Calu3 (cell line): ENCODE measurements around the gene CCDC192. TPM values are rescaled to one million over a fixed set of nuclear protein-coding genes. Genes with fewer than 3 reads are reported as not detected.

Experiments
- BruUV-seq: library from RNA; stranded (reverse); fragments of 400-500 nt; replicated peaks from 2 replicates; lab custom pipeline; 2021; lab: Mats Ljungman, UMichigan
- CTCF ChIA-PET: fragments of 300-600 bp; sonication (Branson Sonifier 250); formaldehyde crosslinking; loops from one replicate; lab custom pipeline; 2022; ENCODE audit warnings: antibody characterized with exemption; lab: Charles Lee
- DNase-seq: peaks from one replicate; pipeline ENCODE4 v3.0.0; 2022
- H3K27ac Mint-ChIP-seq: one replicate; pipeline ENCODE4 v1.8.0; 2022; ENCODE audit warnings: mixed read lengths; ENCODE audit not compliant: unreplicated experiment
- H3K27me3 Mint-ChIP-seq: one replicate; pipeline ENCODE4 v1.8.0; 2022; ENCODE audit warnings: mixed read lengths; ENCODE audit not compliant: unreplicated experiment
- H3K36me3 Mint-ChIP-seq: one replicate; pipeline ENCODE4 v1.8.0; 2022; ENCODE audit warnings: mild to moderate bottlenecking, moderate library complexity, mixed read lengths; ENCODE audit not compliant: insufficient read depth, unreplicated experiment
- H3K4me1 Mint-ChIP-seq: one replicate; pipeline ENCODE4 v1.8.0; 2022; ENCODE audit warnings: mild to moderate bottlenecking, low read depth, mixed read lengths; ENCODE audit not compliant: unreplicated experiment
- H3K4me3 Mint-ChIP-seq: one replicate; pipeline ENCODE4 v1.8.0; 2022; ENCODE audit warnings: mild to moderate bottlenecking, low read depth, moderate library complexity, mixed read lengths; ENCODE audit not compliant: unreplicated experiment
- H3K9me3 Mint-ChIP-seq: one replicate; pipeline ENCODE4 v1.8.0; 2022; ENCODE audit warnings: low read depth, mixed read lengths; ENCODE audit not compliant: unreplicated experiment
- intact Hi-C: fragments of 100-400 bp; cut with micrococcal nuclease; formaldehyde crosslinking; loops from one replicate; pipeline ENCODE4 v1.10.0; 2022; ENCODE audit not compliant: unreplicated experiment
- total RNA-seq: library from RNA; stranded (reverse); gene quantifications from 2 replicates; pipeline ENCODE4 v1.2.3, GENCODE V29; 2022
- TF ChIP-seq, protein P1 (sequence below): fragments of 200-600 bp; IDR thresholded peaks from one replicate; pipeline ENCODE4 v1.8.0; 2022; ENCODE audit warnings: antibody characterized with exemption; ENCODE audit not compliant: unreplicated experiment

Gene CCDC192
- total RNA-seq, 1 experiment from 2014 or later: 2.5 TPM

DNA sequence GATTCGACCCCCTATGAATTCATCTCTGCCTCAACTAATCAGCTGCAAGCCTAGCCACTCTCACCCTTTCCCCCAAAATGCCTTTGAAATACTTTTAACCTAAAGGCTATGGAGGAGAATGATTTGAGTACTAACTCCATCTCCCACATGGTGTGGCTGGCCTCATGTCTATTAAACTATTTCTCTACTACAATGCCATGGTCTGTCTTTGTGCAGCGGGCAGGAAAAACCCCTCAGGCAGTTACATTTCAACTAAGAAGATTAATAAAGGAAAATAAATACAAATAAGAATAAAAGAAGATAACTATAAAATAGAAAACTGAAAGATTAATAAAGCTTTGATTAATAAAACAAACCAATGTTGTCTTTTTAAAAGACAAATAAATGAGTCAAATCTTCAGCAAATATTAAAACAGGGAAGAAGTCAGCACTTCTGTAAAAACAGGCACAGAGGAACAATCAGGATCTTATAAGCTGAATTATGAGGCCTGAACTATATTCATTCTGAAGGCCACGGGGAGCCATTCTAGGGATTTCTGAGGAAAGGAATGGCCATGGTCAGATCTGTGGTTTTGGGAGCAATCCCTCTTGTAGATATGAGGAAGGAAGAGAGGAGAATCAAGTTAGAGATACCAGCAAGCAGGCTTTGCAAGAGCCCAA is 264.3 kb downstream of the CCDC192 start:
- CTCF ChIA-PET: interaction anchor here (0.6 to 1.1 kb wide), 4 partner anchors 9 to 42 kb away, joined by 3 to 6 read pairs (median 4); no protein-coding TSS in a partner anchor
- Mint-ChIP-seq H3K27ac (peak overlapping the region; percentile 51), H3K4me1 (peaks cover 49% of the 10 kb centered on the region), H3K36me3 (peaks cover 5% of the 10 kb centered on the region), H3K4me3 (no peak overlapping the region), H3K9me3 (no peaks in the 10 kb centered on the region), H3K27me3 (no peaks in the 10 kb centered on the region)
- no TSS peak for BruUV-seq
- no peak for DNase-seq
- TF ChIP-seq, protein P1, sequence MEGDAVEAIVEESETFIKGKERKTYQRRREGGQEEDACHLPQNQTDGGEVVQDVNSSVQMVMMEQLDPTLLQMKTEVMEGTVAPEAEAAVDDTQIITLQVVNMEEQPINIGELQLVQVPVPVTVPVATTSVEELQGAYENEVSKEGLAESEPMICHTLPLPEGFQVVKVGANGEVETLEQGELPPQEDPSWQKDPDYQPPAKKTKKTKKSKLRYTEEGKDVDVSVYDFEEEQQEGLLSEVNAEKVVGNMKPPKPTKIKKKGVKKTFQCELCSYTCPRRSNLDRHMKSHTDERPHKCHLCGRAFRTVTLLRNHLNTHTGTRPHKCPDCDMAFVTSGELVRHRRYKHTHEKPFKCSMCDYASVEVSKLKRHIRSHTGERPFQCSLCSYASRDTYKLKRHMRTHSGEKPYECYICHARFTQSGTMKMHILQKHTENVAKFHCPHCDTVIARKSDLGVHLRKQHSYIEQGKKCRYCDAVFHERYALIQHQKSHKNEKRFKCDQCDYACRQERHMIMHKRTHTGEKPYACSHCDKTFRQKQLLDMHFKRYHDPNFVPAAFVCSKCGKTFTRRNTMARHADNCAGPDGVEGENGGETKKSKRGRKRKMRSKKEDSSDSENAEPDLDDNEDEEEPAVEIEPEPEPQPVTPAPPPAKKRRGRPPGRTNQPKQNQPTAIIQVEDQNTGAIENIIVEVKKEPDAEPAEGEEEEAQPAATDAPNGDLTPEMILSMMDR: no peak
- intact Hi-C loops: no loop called here

DNA sequence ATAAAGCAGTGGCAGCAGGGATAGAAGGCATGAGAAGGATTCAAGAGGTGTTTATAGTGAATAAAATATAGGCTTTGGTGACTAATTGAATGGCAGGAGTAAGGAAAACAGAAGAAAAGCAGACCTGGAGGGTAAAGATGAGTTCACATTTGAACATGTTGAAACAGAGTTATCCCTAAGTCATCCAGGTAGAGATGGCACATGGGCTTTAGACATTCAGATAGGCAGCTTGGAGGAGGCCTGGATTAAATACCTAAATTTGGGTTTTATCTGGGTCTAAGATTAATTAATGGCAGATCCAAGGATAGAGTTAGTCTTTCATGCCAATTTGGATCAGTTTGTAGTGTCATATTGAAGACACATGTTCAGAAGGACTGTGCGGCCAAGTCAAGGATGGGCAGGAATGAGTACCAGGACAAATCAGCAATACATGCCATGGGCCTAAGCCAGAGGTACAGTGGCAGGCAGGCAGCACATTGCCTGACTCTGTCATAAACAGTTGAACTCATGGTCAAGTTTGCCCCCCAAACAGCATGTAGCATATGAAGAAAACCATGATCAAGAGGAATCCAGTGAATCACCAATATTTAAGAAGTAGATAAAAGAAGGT is 264.9 kb downstream of the CCDC192 start:
- Mint-ChIP-seq H3K36me3 (peaks cover 5% of the 10 kb centered on the region), H3K4me3 (no peak overlapping the region), H3K4me1 (peaks cover 52% of the 10 kb centered on the region), H3K27ac (peak overlapping the region; percentile 51), H3K9me3 (no peaks in the 10 kb centered on the region), H3K27me3 (no peaks in the 10 kb centered on the region)
- CTCF ChIA-PET: interaction anchor here (0.9 to 1.1 kb wide), 3 partner anchors 9 to 42 kb away, joined by 3 to 6 read pairs (median 3); no protein-coding TSS in a partner anchor
- TF ChIP-seq, protein P1: no peak
- intact Hi-C loops: no loop called here
- BruUV-seq: no TSS peak
- no peak for DNase-seq

- H3K4me1 Mint-ChIP-seq: peaks cover 46% of the 10 kb centered on the region
- TF ChIP-seq, protein P1: no peak
- CTCF ChIA-PET: no interaction called here
- intact Hi-C loops: no loop called here
- H3K36me3 Mint-ChIP-seq: peaks cover under 1% of the 10 kb centered on the region
- no peaks in the 10 kb centered on the region for H3K27me3 Mint-ChIP-seq
- H3K27ac Mint-ChIP-seq: no peak overlapping the region
- H3K9me3 Mint-ChIP-seq: no peaks in the 10 kb centered on the region
- no peak overlapping the region for H3K4me3 Mint-ChIP-seq
- no peak for DNase-seq
- BruUV-seq: no TSS peak
These were observed 265.8 kb downstream of the CCDC192 start for GRCh38 chr5:127969002-127969401.

DNA sequence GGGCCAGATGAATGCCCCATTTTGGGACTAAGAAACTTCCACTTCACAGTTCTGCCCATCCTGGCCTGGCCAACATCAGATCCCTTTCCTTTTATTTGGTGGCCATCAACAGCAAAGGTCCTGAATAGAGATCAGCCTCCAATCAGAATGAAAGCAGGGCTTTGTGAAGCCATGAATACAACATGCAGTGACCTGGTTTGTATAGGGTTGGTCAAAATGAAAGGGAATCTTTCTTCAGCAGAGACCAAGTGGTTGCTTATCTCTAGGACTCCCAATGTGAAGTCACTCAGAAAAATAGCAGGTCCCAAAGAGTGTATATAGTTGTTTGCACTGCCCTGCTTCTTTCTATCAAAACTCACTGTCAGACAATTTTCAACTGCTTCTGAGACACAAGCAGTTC is 266.5 kb downstream of the CCDC192 start:
- no peaks in the 10 kb centered on the region for H3K36me3 Mint-ChIP-seq
- DNase-seq: no peak
- H3K9me3 Mint-ChIP-seq: no peaks in the 10 kb centered on the region
- BruUV-seq: no TSS peak
- CTCF ChIA-PET: no interaction called here
- peaks cover 44% of the 10 kb centered on the region for H3K4me1 Mint-ChIP-seq
- intact Hi-C loops: no loop called here
- TF ChIP-seq, protein P1: no peak
- no peak overlapping the region for H3K4me3 Mint-ChIP-seq
- H3K27me3 Mint-ChIP-seq: no peaks in the 10 kb centered on the region
- H3K27ac Mint-ChIP-seq: no peak overlapping the region
